ENCODE data around the gene TTC13. TPM values are rescaled to one million over a fixed set of nuclear protein-coding genes. Genes with fewer than 3 reads are reported as not detected.

Gene TTC13
- total and polyA plus RNA-seq, 2 of the 13 experiments (the other 11 are each of a cell fraction or from before 2014, with no cell fraction given) = 5.8 to 15.9 TPM

DNA sequence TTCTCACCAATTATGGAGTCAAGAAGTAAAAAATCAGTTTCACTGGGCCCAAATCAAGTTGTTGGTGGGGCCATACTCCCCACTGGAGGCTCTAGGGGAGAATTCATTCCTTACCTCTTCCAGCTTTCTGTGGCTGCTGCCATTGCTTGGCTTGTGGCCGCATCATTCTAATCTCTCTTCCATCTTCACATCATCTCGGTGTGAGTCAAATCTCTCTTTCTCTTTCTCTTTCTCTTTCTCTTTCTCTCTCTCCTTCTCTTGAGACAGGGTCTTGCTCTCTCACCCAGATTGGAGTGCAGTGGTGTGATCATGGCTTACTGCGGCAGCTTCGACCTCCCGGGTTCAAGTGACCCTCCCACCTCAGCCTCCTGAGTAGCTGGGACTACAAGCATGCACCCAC lies 33.3 kb upstream of the TTC13 start:
- in situ Hi-C loops (cut with HindIII; ENCODE audit: extremely low pct_ligation_motif_present, low pct_unique_long_range_greater_than_20kb) = no loop called here
- Histone ChIP-seq H3K9me3 (ENCODE audit: low read length) (no peaks in the 10 kb centered on the region), H3K79me2 (ENCODE audit: insufficient read depth, low read length) (no peaks in the 10 kb centered on the region), H4K20me1 (ENCODE audit: insufficient read depth, low read length) (no peaks in the 10 kb centered on the region), H3K4me3 (replicated peaks in 1 of 3; ENCODE audit: insufficient read depth in 1 of 3, low read depth in 2 of 3, low read length in 3 of 3) (no peak overlapping the region), H3K4me2 (ENCODE audit: low read depth, low read length) (no peak overlapping the region), H2AFZ (ENCODE audit: low read length) (no peak overlapping the region), H3K27ac (ENCODE audit: extremely low read length, insufficient read depth, low read length) (no peak overlapping the region), H3K36me3 (replicated peaks in 1 of 2; ENCODE audit: control insufficient read depth in 1 of 2, insufficient read depth in 2 of 2, low read length in 2 of 2) (no peaks in the 10 kb centered on the region), H3K27me3 (ENCODE audit: control insufficient read depth in 1 of 2, insufficient read depth in 2 of 2, low read length in 2 of 2) (peaks cover 0 to 1% of the 10 kb centered on the region in 2 experiments; a peak in 1 of 5 replicates), H3K9ac (ENCODE audit: insufficient read depth, low read depth, low read length) (no peak overlapping the region), H3K4me1 (ENCODE audit: insufficient read depth, low read length) (0 out of 2 replicates have a peak, but pooled peaks cover 6% of the 10 kb centered on the region)
- WGBS (ENCODE audit: low lambda C conversion rate) = 68% methylated on average over 5 of the region's 5 CpGs
- FAIRE-seq (no peak), ATAC-seq (no peak), DNase-seq (ENCODE audit: low spot score) (no peak)
- CTCF ChIA-PET (ENCODE audit: low intra/inter-chr PET ratio, low total read pairs) = no interaction called here
- intact Hi-C loops (cut with micrococcal nuclease; ENCODE audit: unreplicated experiment) = no loop called here
- BruUV-seq (replicated peaks) = no TSS peak
- POLR2A ChIA-PET = no interaction called here
- TF ChIP-seq, protein P1, sequence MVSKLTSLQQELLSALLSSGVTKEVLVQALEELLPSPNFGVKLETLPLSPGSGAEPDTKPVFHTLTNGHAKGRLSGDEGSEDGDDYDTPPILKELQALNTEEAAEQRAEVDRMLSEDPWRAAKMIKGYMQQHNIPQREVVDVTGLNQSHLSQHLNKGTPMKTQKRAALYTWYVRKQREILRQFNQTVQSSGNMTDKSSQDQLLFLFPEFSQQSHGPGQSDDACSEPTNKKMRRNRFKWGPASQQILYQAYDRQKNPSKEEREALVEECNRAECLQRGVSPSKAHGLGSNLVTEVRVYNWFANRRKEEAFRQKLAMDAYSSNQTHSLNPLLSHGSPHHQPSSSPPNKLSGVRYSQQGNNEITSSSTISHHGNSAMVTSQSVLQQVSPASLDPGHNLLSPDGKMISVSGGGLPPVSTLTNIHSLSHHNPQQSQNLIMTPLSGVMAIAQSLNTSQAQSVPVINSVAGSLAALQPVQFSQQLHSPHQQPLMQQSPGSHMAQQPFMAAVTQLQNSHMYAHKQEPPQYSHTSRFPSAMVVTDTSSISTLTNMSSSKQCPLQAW (CRISPR knock-in tag; IDR thresholded peaks at IDR 0.05) = no peak
- TF ChIP-seq ZSCAN20 (CRISPR knock-in tag; IDR thresholded peaks at IDR 0.05; ENCODE audit: borderline replicate concordance) (no peak), IRX3 (CRISPR knock-in tag; IDR thresholded peaks at IDR 0.05; ENCODE audit: borderline replicate concordance, low read depth) (no peak), ZBTB46 (CRISPR knock-in tag; IDR thresholded peaks at IDR 0.05; ENCODE audit: borderline replicate concordance) (no peak), HDAC1 (CRISPR knock-in tag; IDR thresholded peaks at IDR 0.05) (no peak), TOE1 (CRISPR knock-in tag; IDR thresholded peaks at IDR 0.05) (no peak), NFATC3 (CRISPR knock-in tag; IDR thresholded peaks at IDR 0.05) (no peak), PAX8 (CRISPR knock-in tag; IDR thresholded peaks at IDR 0.05; ENCODE audit: borderline replicate concordance) (no peak), MATR3 (CRISPR knock-in tag; IDR thresholded peaks at IDR 0.05) (no peak), PRPF4 (IDR thresholded peaks at IDR 0.05; ENCODE audit: low read depth, low read length, poor library complexity, severe bottlenecking) (no peak), PLSCR1 (CRISPR knock-in tag; IDR thresholded peaks at IDR 0.05; ENCODE audit: borderline replicate concordance) (no peak), ZNF264 (CRISPR knock-in tag; IDR thresholded peaks at IDR 0.05) (no peak), ZNF343 (CRISPR knock-in tag; IDR thresholded peaks at IDR 0.05) (no peak)
- TF ChIP-seq, protein P2, sequence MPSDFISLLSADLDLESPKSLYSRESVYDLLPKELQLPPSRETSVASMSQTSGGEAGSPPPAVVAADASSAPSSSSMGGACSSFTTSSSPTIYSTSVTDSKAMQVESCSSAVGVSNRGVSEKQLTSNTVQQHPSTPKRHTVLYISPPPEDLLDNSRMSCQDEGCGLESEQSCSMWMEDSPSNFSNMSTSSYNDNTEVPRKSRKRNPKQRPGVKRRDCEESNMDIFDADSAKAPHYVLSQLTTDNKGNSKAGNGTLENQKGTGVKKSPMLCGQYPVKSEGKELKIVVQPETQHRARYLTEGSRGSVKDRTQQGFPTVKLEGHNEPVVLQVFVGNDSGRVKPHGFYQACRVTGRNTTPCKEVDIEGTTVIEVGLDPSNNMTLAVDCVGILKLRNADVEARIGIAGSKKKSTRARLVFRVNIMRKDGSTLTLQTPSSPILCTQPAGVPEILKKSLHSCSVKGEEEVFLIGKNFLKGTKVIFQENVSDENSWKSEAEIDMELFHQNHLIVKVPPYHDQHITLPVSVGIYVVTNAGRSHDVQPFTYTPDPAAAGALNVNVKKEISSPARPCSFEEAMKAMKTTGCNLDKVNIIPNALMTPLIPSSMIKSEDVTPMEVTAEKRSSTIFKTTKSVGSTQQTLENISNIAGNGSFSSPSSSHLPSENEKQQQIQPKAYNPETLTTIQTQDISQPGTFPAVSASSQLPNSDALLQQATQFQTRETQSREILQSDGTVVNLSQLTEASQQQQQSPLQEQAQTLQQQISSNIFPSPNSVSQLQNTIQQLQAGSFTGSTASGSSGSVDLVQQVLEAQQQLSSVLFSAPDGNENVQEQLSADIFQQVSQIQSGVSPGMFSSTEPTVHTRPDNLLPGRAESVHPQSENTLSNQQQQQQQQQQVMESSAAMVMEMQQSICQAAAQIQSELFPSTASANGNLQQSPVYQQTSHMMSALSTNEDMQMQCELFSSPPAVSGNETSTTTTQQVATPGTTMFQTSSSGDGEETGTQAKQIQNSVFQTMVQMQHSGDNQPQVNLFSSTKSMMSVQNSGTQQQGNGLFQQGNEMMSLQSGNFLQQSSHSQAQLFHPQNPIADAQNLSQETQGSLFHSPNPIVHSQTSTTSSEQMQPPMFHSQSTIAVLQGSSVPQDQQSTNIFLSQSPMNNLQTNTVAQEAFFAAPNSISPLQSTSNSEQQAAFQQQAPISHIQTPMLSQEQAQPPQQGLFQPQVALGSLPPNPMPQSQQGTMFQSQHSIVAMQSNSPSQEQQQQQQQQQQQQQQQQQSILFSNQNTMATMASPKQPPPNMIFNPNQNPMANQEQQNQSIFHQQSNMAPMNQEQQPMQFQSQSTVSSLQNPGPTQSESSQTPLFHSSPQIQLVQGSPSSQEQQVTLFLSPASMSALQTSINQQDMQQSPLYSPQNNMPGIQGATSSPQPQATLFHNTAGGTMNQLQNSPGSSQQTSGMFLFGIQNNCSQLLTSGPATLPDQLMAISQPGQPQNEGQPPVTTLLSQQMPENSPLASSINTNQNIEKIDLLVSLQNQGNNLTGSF (CRISPR knock-in tag; IDR thresholded peaks at IDR 0.05) = no peak
